CD4-positive, alpha-beta T cell treated with Interleukin-15 for 1 hour (primary cell): Measurements from ENCODE around the gene LRWD1.
"Not testable (repeated sequence)": the region's sequence is repeated elsewhere in the genome, so short reads cannot be mapped to it uniquely, and the experiment has no call there.

Source experiments
- DNase-seq: peaks from one replicate; pipeline ENCODE4 v3.0.0-alpha.2; 2020

The LRWD1 gene

DNA sequence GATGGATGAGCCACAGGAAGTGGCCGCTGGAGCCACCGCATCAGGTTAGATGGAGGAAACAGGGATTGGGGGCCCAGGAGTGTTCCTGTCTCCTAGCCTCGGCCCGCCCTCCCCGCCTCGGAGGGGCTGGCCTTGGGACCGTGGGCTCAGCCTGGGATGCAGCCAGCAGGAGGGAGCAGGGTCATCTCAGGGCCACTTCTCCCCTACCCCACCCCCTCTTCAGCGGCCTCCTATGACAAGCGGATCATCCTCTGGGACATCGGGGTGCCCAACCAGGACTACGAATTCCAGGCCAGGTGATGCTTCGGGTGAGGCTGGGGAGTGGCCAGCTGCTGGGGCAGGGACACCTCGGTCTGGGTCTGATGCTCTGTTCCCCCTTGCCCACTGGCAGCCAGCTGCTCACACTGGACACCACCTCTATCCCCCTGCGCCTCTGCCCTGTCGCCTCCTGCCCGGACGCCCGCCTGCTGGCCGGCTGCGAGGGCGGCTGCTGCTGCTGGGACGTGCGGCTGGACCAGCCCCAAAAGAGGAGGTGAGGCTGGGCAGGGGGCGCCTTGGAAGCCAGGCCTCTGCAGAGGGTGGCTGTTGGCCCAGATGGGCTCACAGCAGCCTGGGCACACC, 4.7 kb downstream of the LRWD1 start:
- DNase-seq: no peak

DNA sequence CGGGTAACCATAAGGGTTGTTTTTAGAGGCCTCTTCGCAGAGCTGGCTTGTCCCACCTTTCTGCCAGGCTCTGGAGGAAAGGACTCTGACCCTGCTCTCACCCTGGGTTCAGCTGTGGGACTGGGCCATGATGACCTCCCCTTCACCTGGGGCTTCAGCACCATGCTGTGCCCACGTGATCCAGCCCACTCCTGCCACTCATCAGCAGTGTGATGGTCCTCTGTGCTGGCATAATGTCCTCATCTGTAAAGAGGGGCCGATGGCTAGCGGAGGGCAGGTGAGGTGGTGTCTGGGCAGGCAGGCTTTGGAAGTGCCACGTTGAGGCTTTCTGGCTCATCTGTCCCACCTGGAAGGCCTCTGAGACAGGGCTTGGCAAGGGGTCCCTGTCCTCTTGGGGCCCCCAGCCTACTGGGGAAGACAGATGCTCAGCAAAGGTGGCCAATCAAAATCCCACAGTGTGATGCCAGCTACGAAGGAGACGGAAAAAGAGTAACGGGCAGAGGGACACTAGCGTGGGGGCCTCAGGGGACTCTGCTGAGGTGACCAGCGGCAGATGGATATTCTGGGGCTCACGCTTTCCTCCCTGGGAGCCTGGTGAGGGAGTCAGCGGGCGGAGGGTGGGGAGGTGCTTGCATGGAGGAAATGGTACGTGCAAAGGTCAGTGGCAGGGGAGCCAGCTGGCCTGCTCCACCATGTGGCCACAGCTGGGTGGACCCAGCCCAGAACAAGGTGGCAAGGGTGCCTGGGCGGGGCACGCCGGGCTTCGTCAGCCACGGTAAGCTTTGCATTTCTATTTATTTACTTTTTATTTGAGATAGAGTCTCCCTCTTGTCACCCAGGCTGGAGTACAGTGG, 5.4 kb downstream of the LRWD1 start:
- DNase-seq: no peak

DNA sequence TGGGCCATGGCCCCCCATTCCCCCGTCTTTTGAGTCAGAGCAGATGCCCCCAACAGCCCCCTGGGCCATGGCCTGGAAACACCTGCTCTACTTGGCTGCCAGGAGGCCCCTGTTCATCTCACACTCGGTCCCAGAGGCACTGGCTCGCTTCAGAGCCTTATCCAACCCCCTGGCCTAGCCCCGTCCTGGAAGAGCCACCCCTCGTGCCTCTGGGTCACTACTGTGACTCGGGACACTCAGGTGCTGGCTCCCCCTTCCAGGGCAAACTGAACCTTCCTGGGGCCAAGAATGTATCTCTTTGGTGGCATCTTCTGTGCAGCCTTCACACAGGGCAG, 7.0 kb downstream of the LRWD1 start:
- no peak for DNase-seq

DNA sequence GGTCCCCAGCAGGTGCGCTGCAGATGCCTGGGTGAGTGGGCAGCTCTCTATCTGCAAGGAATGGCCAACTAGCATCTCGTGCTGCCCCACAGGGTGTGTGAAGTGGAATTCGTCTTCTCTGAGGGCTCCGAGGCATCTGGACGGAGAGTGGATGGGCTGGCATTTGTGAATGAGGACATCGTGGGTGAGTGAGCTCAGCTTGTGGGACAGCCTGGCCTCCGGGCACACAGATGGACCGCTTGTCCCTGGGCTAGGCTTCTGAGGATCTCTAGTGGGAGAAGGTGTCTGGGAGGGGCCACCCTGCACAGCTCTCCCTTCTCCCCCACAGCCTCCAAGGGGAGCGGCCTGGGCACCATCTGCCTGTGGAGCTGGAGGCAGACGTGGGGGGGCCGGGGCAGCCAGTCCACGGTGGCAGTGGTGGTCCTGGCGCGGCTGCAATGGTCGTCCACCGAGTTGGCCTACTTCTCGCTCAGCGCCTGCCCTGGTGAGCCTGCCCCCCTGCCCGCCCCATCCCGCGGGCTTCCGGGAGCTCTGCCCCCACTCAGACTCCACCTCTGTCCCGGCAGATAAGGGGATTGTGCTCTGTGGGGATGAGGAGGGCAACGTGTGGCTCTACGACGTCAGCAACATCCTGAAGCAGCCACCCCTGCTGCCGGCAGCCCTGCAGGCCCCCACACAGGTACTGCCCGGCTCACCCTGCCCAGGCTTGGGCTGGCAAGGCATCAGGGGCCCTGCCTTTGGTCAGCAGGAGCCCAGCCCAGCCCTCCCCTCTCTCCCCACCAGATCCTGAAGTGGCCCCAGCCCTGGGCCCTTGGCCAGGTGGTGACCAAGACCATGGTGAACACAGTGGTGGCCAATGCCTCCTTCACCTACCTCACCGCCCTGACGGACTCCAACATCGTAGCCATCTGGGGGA, 7.6 kb downstream of the LRWD1 start:
- no peak for DNase-seq

DNA sequence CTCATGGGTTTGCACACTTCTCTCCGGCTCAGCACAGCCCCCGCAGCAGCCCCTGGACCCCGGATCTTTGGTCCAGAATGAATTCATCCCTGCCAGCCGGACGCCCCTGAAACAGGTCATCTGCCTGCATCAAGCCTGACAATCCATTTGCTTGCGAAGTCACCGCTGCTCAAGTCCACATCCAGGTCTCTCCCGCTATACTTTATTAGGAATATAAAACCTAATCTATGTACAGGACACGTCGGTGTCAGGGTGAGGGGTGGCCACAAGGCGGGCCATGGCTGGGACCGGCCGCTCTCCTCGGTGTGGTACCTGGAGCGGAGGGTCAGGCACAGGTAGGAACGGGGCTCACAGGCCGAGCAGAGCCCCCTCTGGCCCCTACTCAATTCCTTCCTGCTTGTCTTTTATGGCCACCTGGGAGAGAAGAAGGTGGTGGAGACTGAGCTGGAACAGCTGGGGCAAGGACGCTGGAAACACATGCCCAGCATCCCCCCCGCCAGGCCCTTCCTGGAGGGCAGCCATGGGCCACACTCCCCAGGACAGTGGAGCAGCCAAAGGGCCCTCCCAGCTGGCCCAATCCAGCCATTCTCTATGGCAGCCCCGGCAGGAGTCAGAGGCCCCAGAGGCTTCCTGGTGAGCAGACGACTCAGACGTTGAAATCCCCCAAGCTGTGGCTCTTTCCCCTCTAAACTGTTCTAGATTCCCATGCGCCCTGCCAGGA, 8.6 kb downstream of the LRWD1 start:
- no peak for DNase-seq

DNA sequence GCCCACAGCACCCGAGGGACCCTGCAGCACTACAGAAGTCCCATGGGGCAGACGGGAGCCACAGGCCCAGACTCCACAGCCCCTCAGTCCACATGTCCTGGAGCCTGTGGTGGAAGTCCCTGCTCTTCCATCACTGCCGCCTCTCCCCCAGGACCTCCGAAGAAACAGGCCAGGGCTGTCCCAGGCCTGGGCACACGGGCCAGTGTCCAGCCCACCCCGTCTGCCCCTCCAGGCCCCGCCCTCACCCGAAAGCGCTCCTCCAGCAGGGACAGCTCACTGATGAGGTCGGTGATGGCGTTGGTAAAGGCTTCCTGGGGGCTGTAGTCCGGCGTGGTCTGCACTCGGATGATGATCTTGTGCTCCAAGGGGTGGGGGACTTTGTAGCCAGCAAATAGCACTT, 9.3 kb downstream of the LRWD1 start:
- DNase-seq: not testable (repeated sequence)

DNA sequence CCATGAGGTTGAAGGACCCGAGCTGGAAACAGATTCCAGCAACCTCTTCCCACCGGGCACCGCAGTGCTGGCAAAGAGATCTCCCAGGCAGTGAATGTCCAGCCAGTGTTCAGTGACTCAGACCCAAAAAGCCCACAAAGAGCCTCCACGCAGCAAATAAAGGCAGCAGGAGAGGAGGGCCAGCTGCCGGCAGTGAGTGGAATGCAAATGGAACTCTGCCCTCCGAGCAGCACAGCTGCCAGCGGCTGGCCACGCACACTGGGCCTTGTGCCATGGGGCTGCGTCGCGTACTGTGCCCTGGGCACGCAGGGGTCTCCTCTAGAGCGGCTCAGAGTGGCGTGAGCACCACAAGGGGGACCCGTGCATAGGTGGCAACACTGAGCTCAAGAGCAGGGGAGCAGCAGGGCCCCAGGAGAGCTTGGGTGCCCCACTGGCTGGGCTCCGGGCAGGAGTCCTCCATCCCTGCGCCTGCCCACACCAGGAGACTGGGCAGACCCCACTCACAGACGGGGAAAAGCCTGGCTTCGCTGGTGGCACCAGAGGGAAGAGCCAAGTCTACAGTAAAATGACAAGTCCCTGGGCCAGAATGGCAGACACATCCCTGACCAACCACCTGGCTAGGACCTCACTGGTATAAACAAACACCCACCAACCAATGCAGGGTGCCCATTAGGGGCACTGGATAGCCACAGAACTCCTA, 10.1 kb downstream of the LRWD1 start:
- not testable (repeated sequence) for DNase-seq

DNA sequence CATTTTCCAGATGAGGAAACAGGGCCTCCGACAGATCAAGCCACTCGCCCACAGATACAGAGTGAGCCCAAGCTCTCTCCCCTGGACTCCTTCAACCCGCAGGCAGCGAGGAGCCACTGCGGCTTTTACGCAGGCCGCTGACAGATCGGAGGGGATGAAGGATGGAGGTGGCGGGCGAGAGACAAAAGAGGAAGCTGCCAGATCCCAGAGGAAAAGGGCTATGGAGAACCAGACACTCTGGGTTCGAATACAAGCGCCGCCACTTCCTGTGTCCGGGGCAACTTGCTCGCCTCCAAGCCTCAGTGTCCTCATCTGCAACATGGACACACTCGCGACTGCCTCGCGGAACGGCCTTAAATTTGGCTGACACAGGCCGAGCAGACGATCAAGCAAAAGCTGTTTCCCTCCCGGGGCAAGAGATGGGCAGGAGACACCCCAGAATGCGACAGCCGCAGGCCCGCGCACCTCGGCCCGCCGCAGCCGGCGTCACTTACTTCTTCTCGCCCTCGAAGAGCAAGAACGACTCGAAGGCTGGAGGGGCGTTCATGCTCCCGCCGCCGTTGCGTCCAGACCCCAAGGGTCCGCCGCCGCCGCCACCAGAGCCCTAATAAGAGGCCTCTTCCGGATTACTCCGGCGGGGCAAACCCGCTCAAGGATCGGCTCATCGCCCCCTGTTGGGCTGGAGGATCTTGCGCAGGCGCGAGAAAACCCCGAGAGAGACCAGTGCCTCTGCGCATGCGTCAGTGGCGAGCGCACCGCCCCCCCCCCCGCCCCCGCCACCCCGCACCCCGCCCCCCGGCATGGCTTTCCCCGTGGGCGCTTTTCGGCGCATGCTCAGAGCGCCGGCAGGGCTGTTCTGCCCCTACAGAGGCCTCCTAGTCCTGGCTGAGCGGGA, 13.8 kb downstream of the LRWD1 start, which contains the start of gene POLR2J:
Gene POLR2J (minus strand): TSS at position 609 of the 895 bp plus-strand sequence. CDS start 62 bp downstream, at position 547.
- peak; percentile 92 for DNase-seq

DNA sequence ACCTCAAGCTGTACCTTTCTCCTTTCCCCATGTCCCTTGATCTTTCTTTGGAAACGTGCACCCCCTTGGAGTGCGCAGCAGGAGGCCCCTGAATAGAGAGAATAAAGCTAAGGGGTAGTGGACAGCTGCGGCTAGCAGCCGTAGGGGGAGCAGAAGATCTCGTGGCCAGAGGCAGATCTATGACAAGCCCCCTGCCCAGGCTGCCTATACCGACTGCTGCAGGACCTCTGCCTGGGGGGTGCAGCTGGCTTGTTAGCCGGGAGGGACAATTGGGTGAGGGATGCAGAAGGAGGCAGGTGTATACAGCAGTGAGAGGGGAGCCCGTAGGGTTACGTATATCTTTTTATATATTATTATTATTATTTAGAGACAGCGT, 14.4 kb downstream of the LRWD1 start:
- DNase-seq: not testable (repeated sequence)

DNA sequence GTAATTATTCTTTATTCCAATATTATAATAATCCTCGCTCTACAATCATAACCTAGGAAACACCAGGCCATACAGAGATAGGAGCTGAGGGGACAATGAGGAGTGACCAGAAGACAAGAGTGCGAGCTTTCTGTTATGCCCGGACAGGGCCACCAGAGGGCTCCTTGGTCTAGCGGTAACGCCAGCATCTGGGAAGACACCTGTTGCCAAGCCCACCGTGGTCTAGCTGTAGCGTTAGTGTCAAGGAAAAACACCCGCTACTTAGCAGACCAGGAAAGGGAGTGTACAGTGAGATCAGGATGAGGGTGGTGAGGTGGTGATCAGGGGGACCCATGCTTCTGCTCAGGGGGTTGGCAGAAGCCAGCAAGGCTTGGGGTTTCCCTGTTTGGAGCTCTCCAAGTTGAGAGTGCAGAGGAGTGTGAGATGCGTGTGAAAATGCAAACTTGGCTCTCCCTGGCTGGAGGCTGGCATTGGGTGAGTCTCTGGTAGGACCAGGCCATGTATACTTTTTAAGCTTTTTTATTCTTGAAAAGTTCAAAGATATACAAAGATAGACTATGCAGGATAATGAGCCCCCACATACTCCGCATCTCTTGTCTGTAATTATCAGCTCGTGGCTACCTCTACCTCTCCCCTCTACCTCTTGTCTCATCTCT, 15.3 kb downstream of the LRWD1 start:
- not testable (repeated sequence) for DNase-seq

DNA sequence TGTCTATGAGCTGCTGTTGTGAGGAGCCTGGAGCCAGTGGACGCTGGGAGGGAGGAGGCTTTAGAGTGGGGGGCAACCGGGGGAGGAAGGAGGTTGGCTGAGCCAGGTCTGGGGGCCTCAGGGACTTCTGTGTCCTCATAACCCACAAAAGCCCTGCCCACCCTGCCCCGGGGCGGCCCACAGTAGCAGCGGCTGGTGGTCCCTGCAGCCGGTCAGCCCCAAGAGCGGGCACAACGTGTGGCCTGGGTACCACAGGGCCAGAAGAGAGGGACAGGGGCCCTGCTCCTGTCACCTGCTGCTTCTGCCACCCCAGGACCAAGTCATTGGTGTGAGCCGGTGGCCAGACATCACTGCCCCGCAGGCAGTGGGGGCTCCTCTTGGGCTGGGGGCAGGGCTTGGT, 17.2 kb downstream of the LRWD1 start:
- DNase-seq: not testable (repeated sequence)

DNA sequence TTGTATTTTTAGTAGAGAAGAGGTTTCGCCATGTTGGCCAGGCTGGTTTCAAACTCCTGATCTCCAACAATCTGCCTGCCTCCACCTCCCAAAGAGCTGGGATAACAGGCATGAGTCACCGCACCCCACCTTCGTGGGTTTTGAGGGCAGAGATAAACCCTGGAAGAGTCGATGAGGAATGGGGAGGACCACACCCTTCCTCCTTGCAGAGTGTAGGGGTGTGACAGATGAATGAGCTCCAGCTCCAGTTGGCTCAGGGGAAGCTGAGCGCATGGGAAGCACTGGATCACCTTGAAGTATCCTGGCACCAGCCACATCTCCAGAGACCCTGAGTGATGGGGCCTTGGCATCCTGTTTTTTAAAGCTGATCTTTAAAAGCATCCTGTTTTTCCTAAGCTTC, 19.5 kb downstream of the LRWD1 start:
- not testable (repeated sequence) for DNase-seq

DNA sequence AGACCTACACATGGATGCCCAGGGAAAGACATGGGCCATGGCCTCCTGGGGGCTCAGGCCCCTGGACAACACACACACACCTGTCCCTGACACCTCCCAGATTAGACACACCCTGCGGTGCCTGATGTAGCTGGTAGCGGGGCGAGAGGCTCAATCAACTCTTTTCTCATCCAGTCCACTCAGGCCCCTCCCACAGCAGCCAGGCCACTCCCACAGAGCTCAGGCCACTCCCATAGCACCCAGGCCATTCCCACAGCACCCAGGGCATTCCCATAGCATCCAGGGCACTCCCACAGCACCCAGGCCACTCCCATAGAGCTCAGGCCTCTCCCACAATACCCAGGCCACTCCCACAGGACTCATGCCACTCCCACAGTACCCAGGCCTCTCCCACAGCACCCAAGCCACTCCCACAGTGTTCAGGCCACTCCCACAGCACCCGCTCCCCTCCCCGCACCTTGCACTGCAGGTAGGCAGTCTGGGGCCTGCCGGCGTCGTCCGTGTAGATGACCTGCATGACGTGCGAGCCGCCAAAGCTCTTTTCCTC, 25.8 kb downstream of the LRWD1 start:
- peak; percentile 54 for DNase-seq

DNA sequence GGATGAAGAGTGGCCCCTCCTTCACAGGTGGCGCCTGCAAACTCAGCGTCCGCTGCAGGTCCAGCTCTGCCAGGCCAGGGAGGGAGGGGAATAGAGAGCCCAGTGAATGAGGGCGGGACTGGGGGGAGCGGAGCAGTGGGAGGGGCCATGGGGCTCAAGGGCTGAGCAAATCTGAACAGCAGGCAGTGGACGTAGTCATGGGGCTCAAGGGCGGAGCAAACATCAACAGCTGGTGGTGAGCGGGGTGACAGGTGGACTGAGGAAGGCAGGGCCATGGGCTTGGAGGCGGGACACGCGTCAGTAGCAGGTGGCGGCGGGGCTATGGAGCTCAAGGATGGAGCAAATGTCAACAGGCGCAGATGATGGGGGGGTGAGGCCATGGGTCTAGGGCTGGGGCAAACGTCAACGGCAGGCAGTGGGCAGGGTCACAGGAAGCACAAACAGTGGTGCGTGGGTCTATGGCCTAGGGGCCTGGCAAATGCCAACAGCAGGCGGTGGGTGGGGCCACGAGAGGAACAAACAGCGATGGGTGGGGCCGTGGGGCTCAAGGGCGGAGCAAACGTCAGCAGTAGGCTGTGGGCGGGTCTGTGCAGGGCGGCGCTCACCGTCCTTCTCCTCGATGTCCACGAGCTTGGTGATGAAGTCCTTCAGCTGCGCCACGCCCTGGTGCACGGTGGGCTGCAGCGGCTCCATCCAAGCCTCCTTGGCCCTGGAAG, 28.6 kb downstream of the LRWD1 start:
- DNase-seq: peak; percentile 30

DNA sequence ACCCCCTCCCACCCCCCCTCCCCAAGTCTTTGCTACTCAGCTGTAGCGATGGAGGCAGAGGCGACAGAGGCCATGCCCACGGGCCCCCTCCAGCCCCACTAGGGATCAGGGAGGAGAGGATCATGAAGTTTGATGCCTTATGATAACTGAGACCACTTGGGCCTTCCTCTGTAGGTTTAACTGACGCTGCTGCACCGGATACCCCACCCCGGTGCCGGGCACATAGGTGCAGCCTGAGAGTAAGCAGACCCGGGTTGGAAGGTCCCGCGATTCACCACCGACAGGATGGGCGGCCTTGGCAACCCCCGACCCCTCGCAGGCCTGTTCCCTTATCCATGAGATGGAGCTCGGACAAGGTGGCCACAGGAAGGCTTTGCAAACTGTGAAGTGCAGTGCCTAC, 29.2 kb downstream of the LRWD1 start:
- not testable (repeated sequence) for DNase-seq

DNA sequence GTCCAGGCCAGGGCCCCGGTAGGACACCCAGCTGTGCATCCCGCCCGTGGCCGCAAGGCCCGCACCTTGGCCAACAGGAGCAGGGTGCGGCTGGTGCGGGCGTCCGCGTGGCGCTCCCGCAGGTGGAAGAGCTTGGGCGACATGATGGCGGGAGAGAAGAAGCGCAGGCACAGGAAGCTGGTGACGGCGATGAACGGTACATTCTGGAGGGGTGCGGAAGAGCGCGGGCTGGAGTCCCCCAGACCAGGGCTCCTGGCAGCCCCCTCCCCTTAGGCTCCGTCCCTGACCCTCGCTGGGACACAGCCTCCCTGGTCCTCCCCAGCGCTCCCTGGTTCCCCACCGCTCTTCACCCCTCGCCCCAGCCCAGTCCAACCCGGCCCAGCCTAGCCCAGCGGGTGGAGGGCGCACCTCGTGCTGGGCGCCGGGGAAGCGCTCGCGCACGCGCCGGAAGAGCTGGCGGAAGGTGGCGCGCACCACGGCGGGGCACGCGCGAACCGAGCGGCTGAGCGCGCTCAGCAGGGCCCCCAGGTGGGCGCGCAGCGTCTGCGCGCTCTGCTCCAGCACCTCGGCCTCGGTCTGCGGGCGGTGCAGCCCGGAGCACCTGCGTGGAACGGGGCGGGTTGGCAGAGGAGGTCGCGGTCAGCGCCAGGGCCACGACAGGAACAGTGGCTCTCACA, 29.8 kb downstream of the LRWD1 start:
- DNase-seq: not testable (repeated sequence)

DNA sequence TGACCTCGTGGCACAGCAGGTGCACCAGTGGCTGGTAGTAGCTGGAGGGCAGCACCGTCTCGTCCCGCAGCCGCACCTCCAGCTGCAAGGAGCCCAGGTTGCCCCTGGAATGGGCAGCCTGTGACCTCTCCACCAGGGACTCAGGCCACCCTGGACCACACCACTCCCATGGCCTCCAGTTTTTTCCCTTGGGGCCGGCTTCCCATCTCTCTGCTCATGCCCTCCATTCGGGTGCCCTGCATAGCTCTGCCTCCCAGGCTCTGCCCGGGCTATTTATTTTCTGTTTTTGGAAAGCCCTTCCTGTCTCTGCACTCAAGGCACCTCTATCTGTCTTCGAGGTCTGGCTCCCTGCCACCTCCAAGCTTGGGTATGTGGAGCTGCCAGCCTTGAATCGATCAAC, 32.1 kb downstream of the LRWD1 start:
- not testable (repeated sequence) for DNase-seq

DNA sequence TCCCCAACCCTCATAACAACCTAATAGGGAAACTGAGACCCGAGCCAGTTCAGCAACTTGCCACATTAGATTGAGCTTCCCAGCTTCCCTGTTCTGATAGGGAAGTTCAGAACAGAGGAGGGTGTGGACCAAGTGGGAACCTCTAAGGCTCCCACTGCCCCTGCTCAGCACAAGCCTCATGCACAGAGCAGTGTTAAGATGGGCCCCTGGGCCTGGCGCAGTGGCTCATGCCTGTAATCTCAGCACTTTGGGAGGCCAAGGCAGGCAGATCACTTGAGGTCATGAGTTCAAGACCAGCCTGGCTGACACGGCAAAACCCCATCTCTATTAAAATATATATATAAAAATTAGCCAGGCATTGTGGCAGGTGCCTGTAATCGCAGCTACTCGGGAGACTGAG, 32.5 kb downstream of the LRWD1 start:
- DNase-seq: not testable (repeated sequence)

DNA sequence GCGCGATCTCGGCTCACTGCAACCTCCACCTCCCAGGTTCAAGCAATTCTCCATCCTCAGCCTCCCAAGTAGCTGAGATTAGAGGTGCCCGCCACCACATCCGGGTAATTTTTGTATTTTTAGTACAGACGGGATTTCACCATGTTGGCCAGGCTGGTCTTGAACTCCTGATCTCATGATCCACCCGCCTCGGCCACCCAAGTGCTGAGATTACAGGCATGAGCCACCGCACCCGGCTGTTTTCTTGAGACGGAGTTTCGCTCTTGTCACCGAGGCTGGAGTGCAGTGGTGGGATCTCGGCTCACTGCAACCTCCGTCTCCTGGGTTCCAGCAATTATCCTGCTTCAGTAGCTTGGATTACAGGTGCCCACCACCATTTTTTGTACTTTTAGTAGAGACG, 33.5 kb downstream of the LRWD1 start:
- not testable (repeated sequence) for DNase-seq
